GM19397 (cell line): ENCODE results near the gene GRIK5.
"Not testable (repeated sequence)": the region's sequence is repeated elsewhere in the genome, so short reads cannot be mapped to it uniquely, and the experiment has no call there.

Experiments used
- ATAC-seq: cut with Tn5 transposase; IDR thresholded peaks from one replicate; pipeline ENCODE4 v1.9.1; 2021; ENCODE audit warnings: mild to moderate bottlenecking, moderate library complexity; ENCODE audit not compliant: unreplicated experiment

Gene GRIK5

DNA sequence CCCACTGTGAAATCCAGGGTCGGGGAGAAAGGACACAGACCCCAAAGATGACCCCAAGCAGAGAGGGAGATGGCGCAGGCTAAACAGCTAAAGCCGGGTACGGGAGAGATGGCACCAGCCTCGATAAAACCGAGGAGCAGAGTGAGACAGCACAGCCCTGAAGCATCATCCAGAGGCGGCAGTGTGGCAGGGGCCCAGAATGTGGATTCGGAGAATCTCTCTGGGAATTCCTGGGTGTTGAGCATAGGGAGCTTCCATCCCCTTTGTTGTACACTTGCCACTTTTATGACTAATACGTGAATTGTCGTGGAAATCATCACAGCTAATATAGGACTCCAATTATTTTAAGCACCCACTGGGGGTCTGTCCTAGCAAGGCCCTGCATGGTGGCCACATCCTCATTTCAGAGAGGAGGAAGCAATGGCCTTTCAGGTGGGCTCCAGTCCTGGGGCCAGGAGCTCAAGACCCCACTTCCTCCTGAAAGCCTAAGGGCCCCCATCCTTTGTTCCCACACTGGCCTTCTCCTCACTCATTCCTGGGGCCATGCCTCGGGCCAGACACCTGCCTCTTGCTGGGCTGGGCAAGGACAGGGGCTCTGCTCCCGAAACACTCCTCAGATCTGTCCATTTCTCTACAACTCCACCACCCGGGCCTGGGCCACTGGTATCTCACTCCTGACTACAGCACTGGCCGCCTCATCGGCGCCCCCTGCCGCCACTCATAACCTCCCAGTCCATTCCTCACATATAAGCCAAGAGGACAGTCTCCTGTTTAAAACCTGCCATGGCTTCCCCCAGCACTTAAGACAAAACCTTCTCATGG is 46.7 kb downstream of the GRIK5 start:
- no peak for ATAC-seq

DNA sequence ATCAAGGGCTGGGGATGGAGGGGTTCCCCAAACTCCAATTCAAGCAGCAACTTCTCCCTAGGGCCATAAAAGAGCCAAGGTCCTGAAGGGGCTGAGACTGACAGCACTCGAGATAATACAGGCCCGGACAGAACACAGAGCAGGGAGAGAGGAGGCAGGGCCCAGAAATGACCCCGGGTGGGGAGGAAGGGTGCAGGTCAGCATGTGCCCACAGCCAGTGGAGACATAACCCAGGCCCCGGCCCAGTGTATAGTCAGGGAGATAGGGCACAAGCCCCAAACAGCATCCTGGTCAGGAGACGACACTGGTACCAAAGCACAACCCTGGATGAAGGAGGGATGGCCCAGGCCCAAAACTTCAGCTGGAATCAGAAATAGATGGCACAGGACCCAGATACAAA is 47.4 kb downstream of the GRIK5 start:
- ATAC-seq, result no peak

DNA sequence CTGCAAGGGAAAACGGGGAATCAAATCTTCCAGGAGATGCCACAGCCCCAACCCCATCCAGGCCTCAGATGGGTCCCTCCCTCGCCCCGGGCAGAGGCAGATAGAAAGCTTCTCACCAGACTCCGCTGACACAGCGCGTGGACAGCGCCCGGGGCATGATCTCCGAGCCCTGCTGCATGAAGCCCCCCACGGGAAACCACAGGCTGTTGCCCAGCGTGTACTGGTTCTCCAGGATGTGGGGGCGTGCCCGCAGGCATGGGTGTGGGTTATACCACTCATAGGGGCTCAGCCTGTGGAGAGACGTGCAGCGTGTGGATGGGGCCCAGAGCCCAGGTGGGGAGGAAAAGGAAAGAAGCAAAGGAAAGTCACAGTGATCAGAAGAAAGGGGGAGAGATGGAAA is 48.8 kb downstream of the GRIK5 start:
- no peak for ATAC-seq

DNA sequence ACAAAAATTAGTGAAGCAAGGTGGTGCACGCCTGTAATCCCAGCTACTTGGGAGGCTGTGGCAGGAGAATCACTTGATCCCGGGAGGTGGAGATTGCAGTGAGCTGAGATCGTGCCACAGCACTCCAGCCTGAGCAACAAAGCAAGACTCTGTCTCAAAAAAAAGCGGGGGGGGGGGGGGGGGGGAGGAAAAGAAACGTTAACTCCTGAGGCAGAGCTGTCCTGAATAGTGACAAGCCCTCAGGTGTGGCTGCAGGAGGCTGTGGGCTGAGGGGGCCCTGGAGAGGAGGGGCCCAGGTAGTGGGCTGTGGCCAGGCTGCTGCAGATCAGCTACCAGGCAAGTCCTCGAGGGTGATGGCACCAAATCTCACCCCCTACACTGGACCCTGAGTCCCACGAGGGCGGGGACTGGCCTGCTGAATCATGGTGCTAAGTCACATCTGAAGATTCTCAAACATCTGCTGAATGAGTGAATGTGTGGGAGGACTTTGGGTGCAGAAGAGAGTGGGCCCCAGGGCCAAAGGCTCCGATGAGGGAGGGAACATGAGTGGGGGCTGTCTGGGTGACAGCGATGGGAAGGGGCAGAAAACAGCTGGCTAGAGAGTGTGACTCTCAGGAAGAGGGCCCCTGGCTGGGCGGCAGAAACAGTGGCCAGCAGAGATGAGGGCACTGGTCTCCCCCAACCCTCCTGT is 51.4 kb downstream of the GRIK5 start:
- ATAC-seq, result no peak

DNA sequence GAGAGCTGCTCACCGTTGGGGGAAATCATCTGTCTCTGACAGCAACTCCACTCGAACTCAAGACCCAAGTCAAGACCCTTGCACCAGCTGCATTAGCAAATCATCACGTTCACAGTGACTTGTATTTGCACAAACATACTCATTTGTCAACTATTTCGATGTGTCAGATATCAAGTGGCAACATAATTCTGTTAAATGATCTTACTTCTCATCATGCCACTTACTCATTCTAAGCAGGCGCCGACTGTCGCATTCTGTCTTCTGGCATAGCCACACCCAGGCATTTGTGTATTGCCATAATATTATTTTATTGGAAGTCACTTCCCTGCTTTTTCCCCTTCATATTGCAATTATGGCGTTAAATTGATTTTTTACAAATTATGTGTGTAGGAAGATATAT is 53.0 kb downstream of the GRIK5 start:
- ATAC-seq, result no peak

DNA sequence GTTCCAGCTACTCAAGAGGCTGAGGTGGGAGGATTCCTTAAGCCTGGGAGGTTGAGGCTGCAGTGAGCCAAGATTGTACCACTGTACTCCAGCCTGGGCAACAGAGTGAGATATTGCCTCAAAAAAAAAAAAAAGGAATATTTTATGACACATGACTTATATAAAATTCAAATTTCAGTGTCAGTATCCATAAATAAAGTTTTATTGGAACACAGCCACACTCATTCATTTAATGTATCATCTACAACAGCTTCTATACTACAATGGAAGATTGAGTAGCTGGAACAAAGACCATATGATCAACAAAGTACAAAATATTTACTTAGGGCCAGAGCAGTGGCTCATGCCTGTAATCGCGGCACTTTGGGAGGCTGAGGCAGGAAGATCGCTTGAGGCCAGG is 57.3 kb downstream of the GRIK5 start:
- ATAC-seq, result not testable (repeated sequence)

DNA sequence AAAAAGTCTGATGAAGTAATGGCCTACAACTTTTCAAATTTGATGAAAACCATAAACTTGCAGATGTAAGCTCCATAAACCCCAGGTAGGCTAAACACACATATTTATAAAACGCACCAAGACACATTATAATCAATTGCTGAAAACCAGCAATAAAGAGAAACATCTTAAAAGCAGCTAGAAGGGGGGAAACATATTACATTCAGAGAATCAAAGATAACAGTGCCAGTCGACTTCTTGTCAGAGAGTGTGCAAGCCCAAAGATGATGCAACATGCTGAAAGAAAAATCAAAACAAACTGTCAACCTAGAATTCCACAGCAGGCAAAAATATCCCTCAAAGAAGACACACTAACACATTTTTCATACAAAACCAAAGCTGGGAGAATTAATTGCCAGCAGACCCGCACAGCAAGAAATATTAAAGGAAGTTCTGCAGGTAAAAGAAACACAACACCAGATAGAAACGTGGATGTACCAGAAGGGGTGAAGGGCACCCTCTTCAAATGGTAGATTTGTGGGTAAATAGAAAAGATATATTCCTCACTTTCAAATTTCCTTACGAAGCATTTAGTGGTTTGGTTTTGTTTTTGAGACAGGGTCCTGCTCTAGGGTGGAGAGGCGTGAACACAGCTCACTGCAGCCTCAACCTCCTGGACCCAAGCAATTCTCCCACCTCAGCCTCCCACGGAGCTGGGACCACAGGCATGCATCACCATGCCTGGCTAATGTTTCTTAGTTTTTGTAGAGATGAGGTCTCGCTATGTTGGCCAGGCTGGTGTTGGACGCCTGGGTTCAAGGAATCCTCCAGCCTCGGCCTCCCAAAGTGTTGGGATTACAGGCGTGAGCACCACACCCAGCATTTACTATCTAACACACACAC is 59.5 kb downstream of the GRIK5 start:
- no peak for ATAC-seq

DNA sequence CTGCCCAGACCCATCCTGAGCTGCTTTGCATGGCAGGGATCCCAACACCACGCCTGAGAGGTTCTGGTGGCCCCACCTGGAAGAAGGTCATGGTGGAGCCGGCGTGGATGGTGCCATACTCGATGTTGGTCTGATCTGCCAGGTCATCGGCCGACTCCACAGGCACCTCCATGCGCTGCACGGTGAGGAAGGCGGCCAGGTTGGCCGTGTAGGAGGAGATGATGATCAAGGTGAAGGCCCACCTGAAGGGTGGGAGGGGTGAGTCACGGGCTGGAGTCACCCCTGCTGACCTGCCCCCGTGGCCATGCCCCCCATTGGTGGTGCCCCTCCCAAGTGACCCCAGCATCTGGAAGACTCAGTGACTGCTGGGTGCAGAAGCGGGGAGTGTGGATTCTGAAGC is 63.4 kb downstream of the GRIK5 start:
- ATAC-seq, result no peak

DNA sequence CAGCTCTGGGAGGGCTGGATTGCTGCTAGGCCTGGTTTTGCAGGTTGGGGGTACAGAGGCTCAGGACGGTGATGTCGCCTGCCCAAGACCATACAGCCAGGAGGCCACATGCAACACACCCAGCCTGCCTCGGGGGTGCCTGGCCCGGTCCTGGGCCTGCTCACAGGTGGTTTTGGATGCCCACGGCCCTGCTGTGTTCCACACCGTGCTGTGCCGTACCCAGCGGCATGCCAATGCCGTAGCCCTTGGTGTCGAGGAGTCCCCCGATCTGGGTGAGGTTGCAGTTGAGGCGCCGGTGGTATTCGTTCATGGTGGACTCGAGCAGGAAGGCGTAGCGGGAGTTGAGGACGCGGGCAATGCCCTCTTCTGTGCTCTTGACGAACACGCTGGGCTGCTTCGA is 64.5 kb downstream of the GRIK5 start:
- no peak for ATAC-seq

DNA sequence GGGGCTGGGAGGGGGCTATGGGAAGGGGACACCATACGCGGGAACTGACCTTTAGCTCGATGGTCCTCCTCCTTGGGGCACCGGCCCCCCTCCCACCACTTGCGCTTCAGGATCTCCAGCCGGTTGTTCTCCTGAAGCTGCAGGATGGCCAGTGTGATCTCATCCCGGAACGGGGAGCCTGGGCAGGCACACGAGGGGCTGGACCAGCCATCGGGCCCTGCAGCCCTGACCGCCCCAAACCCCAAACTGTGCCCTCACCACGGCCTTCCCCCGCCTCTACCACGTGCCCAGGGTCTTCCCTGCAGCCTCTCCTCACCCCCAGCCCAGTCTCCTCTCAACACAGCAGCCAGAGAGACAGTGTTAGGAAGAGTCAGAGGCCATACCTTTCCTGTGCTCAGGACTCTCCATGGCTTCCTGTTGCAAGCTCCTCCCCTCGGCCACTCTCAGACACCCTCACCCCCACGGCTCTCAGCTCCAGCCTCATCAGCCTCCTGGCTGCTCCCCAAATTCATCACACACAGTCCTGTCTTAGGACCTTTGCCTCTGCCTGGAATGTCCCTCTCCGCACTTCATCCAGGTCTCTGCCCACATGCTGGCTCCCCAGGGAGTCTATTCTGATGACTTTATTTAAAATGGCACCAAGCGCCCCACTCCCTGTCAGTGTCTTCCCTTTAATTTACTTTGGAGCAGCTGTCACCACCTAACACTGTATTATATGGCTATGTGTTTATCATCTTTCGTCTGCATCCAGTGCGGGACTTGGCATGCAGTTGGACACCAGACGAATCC is 66.3 kb downstream of the GRIK5 start:
- no peak for ATAC-seq

DNA sequence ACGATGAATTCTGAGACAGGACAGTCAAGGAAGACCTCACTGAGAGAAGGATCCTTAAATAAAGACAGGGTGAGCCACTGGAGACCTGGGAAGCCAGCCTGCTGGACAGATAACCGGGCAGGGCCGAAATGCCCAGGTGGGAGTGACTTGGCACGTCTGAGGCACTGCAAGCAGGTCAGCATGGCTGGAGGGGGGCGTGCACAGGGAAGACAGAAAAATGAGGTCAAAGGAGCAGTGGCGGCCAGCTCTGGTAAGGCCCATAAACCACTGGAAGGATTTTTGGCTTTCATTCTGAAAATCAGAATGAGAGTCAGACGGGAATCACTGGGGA is 70.2 kb downstream of the GRIK5 start:
- no peak for ATAC-seq

DNA sequence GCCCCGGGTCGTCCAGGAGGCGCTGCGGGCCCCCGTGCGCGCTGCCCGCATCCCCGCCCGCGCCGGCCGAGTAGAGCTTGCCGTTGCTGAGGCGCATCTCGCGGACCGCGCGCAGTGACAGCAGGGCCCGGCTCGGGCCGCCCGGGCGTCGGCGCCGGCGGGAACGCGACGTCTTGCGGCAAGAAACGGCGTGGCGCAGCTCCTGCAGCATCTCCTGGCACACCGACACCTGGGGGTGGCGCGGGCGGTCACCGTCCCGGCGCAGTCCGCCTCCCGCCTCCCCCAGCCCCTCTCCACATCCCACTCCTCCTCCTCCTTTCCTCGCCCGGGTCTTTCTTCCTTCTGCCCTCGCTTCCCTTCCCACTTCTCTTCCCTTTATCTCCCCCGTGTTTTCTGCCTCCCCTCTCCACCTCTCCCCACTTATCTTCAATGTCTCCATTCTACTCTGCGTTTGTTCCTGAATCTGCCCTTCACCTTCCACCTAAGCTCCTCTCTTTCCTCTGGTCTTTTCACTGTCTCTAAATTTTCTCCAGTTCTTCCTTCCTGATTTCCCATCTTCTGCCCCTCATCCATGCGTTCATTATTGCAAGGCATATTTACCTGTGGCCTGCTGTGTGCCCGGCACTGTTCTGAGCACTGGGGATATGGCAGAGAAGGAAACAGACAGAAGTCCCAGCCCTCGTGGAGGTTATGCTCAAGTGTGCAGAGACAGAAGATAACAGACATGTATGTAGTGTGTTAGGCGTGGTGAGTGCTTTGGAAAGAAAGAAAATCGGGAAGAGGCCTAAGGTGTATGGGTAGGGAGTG is 70.7 kb downstream of the GRIK5 start:
- ATAC-seq, result no peak

DNA sequence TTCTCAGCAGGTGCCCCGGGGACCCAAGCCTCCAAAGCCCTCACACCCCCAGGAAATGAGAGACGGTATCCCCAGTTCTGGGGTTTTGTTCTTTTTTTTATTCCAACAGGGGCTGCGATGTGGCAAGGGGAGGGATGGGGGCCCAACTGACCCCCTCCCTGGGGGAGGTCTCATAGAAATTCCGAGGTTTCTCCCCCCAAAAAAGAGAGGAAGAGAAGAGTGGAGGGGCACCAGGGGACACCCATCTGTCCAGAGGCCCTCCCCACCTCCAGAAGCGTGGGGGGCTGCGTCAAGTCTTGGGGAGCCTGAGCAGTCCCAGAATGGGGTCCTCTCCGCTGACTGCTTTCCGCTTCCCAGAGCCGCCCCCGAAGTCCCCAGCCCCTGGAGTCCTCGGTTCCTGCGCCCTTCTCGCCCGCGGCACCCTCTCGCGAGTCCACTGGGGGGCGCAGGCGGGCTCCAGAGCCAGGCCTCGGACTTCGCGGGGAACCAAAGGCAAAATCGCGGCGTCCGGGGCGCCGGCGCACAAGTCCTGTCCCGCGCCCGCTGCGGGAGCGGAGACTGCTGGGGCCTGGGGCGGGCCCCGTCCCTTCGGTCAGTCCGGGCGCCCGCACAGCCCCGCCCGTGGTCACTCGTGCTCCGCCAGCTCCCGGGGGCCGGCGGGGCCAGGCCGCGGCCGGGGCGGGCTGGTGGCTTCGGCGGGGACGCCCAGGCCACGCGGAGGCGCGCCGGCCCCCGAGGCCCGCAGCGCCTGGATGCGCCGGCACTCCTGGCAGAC is 71.6 kb downstream of the GRIK5 start:
- ATAC-seq, result no peak

DNA sequence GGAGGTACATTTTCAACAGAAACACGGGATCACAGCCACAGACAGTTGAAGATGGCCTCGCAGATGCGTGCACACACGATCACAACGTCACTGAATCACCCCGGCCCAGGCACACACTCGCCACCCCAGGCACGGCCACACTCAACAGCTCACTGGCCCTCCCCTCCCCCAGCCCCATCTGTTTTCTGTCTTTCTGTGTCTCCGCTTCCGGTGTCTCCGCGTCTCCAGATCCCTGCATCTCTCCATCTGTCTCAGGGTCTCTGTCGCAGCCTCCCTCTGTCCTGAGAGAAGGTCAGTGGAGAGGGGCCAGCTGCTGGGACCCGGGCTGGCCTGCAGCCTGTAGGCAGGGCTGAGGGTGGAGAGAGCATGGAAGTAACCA is 72.2 kb downstream of the GRIK5 start:
- no peak for ATAC-seq

DNA sequence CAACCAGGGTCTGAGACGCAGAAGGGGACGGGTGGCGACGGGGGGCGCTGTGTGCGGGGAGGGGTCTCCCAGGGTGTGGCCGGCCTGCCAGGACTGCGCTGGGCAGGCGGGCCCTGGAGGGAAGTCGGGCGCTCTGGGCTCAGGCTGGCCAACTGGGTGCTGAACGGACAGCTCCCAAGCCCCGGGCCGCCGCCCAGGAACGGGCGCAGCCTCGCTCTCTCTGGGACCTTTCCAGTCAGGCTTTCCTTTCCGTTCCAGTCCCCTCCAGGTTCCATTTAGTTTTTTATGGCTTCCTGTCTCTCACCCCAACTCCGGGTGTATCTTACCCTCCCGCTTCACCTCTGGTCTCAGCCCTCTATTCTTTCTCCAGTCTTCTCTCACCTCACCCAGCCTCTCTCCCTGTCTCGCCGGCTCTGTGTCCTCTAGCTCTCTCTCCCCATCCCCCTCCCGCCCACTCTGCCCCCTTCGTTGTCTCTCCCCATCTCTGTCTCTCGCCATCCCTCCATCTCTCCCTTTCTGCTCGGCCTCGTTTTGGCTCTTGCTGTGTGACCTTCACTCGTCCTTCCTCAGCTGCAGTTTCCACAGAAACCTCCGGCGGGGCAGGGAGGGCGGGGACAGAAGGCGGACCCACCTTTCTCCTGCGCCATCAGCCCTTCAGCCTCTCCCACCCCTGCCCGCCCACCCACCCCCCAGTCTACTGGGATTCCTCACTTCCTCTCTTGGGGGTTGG is 72.7 kb downstream of the GRIK5 start:
- ATAC-seq, result no peak

DNA sequence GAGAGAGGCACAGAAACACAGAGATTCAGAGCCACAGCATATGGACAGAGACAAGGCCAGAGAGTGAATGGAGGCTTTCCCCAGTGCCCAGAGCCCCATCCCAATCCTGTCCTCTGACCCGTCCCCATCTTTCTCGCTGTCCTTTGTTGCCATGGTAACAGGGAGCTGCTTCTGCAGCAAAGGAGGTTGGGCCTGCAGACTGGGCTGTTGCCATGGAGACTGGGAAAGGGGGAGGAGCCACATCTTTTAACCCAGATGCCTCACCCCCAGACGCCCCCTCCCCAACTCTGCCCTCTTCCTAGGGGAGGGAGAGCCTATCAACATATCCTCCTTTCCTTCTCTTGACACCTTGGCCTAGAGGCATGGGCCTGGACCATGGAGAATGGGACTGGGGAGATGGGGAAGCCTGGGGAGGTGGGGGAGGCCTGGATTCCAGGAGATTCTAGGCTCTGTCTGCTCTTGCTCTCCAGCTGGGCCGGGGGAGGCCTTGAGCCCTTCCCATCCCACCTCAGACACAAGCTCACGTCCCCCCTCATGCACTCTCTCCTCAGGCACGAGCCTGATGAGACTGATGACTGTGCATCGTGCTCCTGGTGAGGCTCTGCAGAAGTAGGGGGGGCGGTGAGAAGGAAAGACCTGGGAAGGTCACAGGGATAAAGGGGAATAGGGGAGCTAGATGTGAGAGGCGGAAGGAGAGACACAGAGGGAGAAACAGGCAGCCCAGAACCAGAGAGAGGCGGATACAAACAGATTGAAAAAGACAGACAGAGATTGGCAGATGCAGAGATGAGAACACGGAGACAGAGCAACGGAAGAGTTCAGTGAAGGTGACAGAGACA is 73.8 kb downstream of the GRIK5 start:
- no peak for ATAC-seq

DNA sequence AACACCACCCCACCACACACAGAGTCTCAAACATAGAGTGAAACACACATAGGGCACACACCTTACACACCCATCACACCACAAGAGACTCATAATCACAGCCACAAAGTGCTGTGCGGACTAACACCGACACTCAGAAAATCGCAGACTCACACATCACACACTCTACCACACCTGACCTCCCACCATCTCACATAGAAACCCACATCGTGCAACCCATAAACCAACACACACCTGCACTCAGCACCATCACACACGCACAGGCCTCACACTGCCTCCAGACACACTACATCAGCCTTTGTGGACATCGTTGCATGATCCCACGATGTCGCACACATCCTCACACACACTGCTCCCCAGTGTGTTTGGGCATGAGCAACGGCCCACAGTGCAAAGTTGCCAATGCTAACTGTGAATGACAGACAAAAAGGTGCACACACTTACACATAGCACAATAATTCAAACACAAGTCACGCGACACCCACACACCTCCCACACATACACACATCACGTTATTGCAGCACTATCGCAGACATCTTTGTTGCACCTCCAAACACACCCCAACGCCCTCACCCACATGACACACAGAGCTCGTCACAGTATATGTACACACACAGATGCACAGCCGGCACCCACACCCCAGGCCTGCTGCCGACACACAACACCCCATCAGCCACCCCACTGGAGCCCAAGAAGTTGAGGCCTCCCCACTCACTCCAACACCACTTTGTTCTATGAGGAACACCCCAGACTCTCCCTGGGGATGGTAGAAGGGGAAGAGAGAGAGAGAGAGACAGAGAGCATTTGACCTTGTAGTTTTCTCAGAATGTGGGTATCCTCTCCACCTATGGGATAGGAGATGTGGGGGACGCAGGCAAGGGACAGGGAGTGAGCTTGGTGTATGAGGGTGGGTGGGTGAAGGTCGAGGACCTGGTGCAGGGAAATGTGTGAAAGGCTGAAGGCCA is 74.7 kb downstream of the GRIK5 start:
- no peak for ATAC-seq
